Activated CD4-positive, alpha-beta memory T cell treated with anti-CD3 and anti-CD28 coated beads for 36 hours (primary cell): Measurements from ENCODE around the gene SMYD5. TPM values are rescaled to one million over a fixed set of nuclear protein-coding genes. Genes with fewer than 3 reads are reported as not detected.

ENCODE experiments used
- CTCF ChIA-PET: fragments of 350-600 bp; sonication (Branson Sonifier 250); formaldehyde crosslinking; loops from one replicate; lab custom pipeline; 2021; ENCODE audit warnings: antibody characterized with exemption, inconsistent platforms; lab: Charles Lee
- POLR2A ChIA-PET: fragments of 350-600 bp; sonication (Branson Sonifier 250); formaldehyde crosslinking; loops from one replicate; lab custom pipeline; 2021; ENCODE audit warnings: antibody characterized with exemption; lab: Charles Lee
- DNase-seq: peaks from one replicate; pipeline ENCODE4 v3.0.0-alpha.2; 2020
- H3K27ac Mint-ChIP-seq: one replicate; pipeline ENCODE4 v1.8.0; 2021; ENCODE audit warnings: mixed read lengths
- H3K27me3 Mint-ChIP-seq: one replicate; pipeline ENCODE4 v1.8.0; 2021; ENCODE audit warnings: mixed read lengths
- H3K36me3 Mint-ChIP-seq: one replicate; pipeline ENCODE4 v1.8.0; 2021; ENCODE audit warnings: mixed read lengths
- H3K4me1 Mint-ChIP-seq: one replicate; pipeline ENCODE4 v1.8.0; 2021; ENCODE audit warnings: low read depth, mixed read lengths
- H3K4me3 Mint-ChIP-seq: one replicate; pipeline ENCODE4 v1.8.0; 2021; ENCODE audit warnings: mild to moderate bottlenecking, mixed read lengths
- H3K9me3 Mint-ChIP-seq: one replicate; pipeline ENCODE4 v1.8.0; 2021; ENCODE audit warnings: mixed read lengths
- intact Hi-C: fragments of 100-400 bp; cut with micrococcal nuclease; formaldehyde crosslinking; loops from one replicate; pipeline ENCODE4 v1.15.1; 2023
- total RNA-seq, 2 experiments: library from RNA; stranded (reverse); gene quantifications; one replicate each; pipeline ENCODE4 v1.2.3, GENCODE V29; 2021

The SMYD5 gene
- total RNA-seq, 2 experiments from 2014 or later, result 40.0 to 42.0 TPM

DNA sequence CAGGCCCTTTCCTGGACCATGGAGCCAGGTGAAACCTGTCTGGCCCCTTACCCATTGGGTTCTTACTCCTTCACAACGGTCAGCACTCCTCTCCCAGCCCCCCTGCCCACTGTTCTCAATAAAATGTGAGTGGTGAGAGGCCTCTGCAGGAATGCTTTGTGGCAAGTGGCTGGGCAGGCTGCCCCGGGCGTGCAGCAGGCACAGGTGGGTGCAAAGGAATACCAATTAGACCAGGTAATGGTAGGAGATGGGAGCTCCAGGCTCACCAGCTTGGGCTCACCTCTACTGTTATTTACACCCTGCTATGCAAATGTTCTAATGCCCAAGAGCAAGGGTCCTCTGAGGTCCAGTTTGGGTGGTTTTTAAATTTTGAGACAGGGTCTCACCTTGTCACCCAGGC lies 13.0 kb downstream of the SMYD5 start:
- CTCF ChIA-PET, result interaction anchor here (0.8 kb wide), 1 partner anchor 14 kb away, joined by 3 read pairs; no protein-coding TSS in a partner anchor
- peaks cover 9% of the 10 kb centered on the region for H3K36me3 Mint-ChIP-seq

DNA sequence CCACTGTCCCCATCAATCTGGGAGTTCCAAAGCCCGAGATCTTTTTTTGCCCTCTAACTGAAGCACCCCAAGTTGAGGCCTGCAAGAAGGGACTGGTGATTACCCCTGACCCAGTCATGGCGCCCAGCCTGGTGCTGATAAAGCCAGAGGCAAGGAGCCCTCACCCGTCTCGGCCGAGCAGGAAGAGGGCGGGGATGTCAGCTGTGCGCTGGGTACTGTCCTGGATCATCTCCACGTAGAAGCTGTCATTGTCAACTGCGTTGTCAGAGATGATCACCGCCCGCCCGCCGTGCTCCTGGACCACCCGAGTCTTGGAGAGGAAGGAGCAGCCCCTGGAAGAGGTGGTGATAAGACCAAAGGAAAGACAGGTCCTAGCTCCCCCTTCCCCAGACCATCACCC lies 14.6 kb downstream of the SMYD5 start:
- intact Hi-C loops, result no loop called here

More for the DNA sequence above, 13.0 kb downstream of the SMYD5 start:
- H3K27me3 Mint-ChIP-seq, result no peaks in the 10 kb centered on the region
- DNase-seq, result no peak
- H3K27ac Mint-ChIP-seq, result no peak overlapping the region
- no peaks in the 10 kb centered on the region for H3K9me3 Mint-ChIP-seq
- POLR2A ChIA-PET, result interaction anchor here (0.8 kb wide), 1 partner anchor 32 kb away, joined by 3 read pairs; no protein-coding TSS in a partner anchor
- intact Hi-C loops, result no loop called here
- no peaks in the 10 kb centered on the region for H3K4me1 Mint-ChIP-seq
- no peak overlapping the region for H3K4me3 Mint-ChIP-seq

GRCh38 chr2:73232403-73233153 lies 18.5 kb downstream of the SMYD5 start:
- ChIA-PET POLR2A (interaction anchor here (1.0 to 3.4 kb wide), 7 partner anchors 16 to 153 kb away, joined by 3 to 32 read pairs (median 6); partner anchors contain the start of genes ALMS1 and EGR4), CTCF (interaction anchor here (1.4 to 10.2 kb wide), 4 partner anchors 18 to 58 kb away, joined by 4 to 70 read pairs (median 20); partner anchors contain the start of genes EGR4 and SMYD5)
- peak; percentile 54 for DNase-seq
- H3K4me3 Mint-ChIP-seq, result peak overlapping the region; percentile 87
- intact Hi-C loops, result loop anchor here (1.0 to 10.0 kb wide), 4 partner anchors 18 to 1222 kb away; partner anchors contain the start of genes ALMS1, INO80B, SFXN5 and SMYD5
- peaks cover 25% of the 10 kb centered on the region for H3K4me1 Mint-ChIP-seq
- H3K27me3 Mint-ChIP-seq, result peaks cover 1% of the 10 kb centered on the region
- H3K36me3 Mint-ChIP-seq, result peaks cover 18% of the 10 kb centered on the region
- no peak overlapping the region for H3K27ac Mint-ChIP-seq
- H3K9me3 Mint-ChIP-seq, result no peaks in the 10 kb centered on the region

More for the DNA sequence above, 14.6 kb downstream of the SMYD5 start:
- no peak for DNase-seq
- CTCF ChIA-PET, result interaction anchor here (4.0 kb wide), 1 partner anchor 16 kb away, joined by 26 read pairs; no protein-coding TSS in a partner anchor
- POLR2A ChIA-PET, result no interaction called here
- peaks cover 6% of the 10 kb centered on the region for H3K4me1 Mint-ChIP-seq
- H3K27ac Mint-ChIP-seq, result no peak overlapping the region
- peaks cover 1% of the 10 kb centered on the region for H3K27me3 Mint-ChIP-seq
- no peak overlapping the region for H3K4me3 Mint-ChIP-seq
- no peaks in the 10 kb centered on the region for H3K9me3 Mint-ChIP-seq
- H3K36me3 Mint-ChIP-seq, result peaks cover 5% of the 10 kb centered on the region

GRCh38 chr2:73233154-73233931 lies 19.3 kb downstream of the SMYD5 start, which contains the start of gene PRADC1:
Gene PRADC1 (minus strand): TSS chr2:73233239. CDS start chr2:73233160, 79 bp downstream.
- Mint-ChIP-seq H3K9me3 (no peaks in the 10 kb centered on the region), H3K36me3 (peaks cover 19% of the 10 kb centered on the region), H3K4me1 (peaks cover 29% of the 10 kb centered on the region), H3K27me3 (peaks cover 1% of the 10 kb centered on the region), H3K4me3 (peak within 1 kb of the TSS; percentile 87), H3K27ac (peak within 1 kb of the TSS; percentile 80)
- ChIA-PET POLR2A (interaction anchor here (1.0 to 3.4 kb wide), 11 partner anchors 8 to 152 kb away, joined by 3 to 32 read pairs (median 4); partner anchors contain the start of genes ALMS1 and EGR4), CTCF (interaction anchor here (1.4 to 10.2 kb wide), 4 partner anchors 18 to 58 kb away, joined by 4 to 70 read pairs (median 20); partner anchors contain the start of genes EGR4 and SMYD5)
- peak; percentile 97 for DNase-seq
- intact Hi-C loops, result loop anchor here (1.0 to 10.0 kb wide), 4 partner anchors 19 to 1221 kb away; partner anchors contain the start of genes ALMS1, INO80B, SFXN5 and SMYD5

- Mint-ChIP-seq H3K27me3 (peaks cover 1% of the 10 kb centered on the region), H3K27ac (peak within 1 kb of the TSS; percentile 80), H3K4me3 (peak within 1 kb of the TSS; percentile 87), H3K36me3 (peaks cover 19% of the 10 kb centered on the region), H3K9me3 (no peaks in the 10 kb centered on the region), H3K4me1 (peaks cover 37% of the 10 kb centered on the region)
- CTCF ChIA-PET, result interaction anchor here (0.7 to 10.2 kb wide), 3 partner anchors 21 to 57 kb away, joined by 3 to 70 read pairs (median 33); partner anchors contain the start of genes EGR4 and SMYD5
- POLR2A ChIA-PET, result interaction anchor here (0.7 to 3.4 kb wide), 13 partner anchors 9 to 964 kb away, joined by 3 to 32 read pairs (median 4); partner anchors contain the start of genes ALMS1, EGR4, MTHFD2 and TPRKB
- intact Hi-C loops, result loop anchor here (1.0 to 10.0 kb wide), 7 partner anchors 20 to 1221 kb away; partner anchors contain the start of genes ALMS1, EGR4, INO80B and SFXN5
- peak; percentile 91 for DNase-seq
Measured at GRCh38 chr2:73233932-73234832, 20.1 kb downstream of the SMYD5 start, which contains the start of gene CCT7. Gene CCT7 (plus strand): TSS chr2:73234308. CDS start chr2:73234379, 71 bp downstream.

GRCh38 chr2:73235315-73236028 lies 21.4 kb downstream of the SMYD5 start:
- H3K4me1 Mint-ChIP-seq, result peaks cover 44% of the 10 kb centered on the region
- H3K27ac Mint-ChIP-seq, result peak overlapping the region; percentile 80
- intact Hi-C loops, result loop anchor here (1.0 to 10.0 kb wide), 2 partner anchors 55 to 1219 kb away; partner anchors contain the start of genes INO80B and WBP1

DNA sequence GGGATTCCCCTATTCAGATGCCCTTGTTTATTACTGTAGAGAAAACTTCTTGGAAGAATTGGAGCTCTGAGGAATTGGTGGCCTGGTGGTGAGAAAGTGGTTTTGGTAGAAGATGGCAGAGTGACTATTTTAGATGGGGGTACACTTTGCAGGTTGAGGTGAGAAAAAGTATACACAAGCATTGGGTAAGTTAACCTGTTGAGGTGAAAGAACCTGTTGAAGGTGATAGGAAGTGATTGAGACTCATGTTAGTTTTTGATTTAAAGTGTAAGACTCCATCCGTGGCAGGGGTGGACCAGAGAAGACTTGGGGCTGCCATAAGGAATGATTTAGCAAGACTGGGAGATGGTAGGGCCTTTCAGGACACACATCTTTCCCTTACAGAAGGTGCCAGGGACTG lies 23.1 kb downstream of the SMYD5 start:
- intact Hi-C loops, result loop anchor here (10.0 kb wide), 1 partner anchor 1218 kb away; the partner anchor contains the start of genes INO80B and WBP1
- H3K4me3 Mint-ChIP-seq, result peak overlapping the region; percentile 2
- ChIA-PET POLR2A (interaction anchor here (0.7 kb wide), 1 partner anchor 941 kb away, joined by 3 read pairs; the partner anchor contains the start of gene MOB1A), CTCF (interaction anchor here (2.0 to 10.2 kb wide), 2 partner anchors 24 to 54 kb away, joined by 10 to 70 read pairs; partner anchors contain the start of gene EGR4)
- H3K9me3 Mint-ChIP-seq, result no peaks in the 10 kb centered on the region
- peak overlapping the region; percentile 28 for H3K27ac Mint-ChIP-seq
- H3K4me1 Mint-ChIP-seq, result peaks cover 44% of the 10 kb centered on the region
- H3K36me3 Mint-ChIP-seq, result peaks cover 30% of the 10 kb centered on the region
- no peak for DNase-seq
- peaks cover 1% of the 10 kb centered on the region for H3K27me3 Mint-ChIP-seq

More at GRCh38 chr2:73235315-73236028, 21.4 kb downstream of the SMYD5 start:
- DNase-seq, result peak; percentile 23
- peaks cover 25% of the 10 kb centered on the region for H3K36me3 Mint-ChIP-seq
- H3K27me3 Mint-ChIP-seq, result peaks cover 1% of the 10 kb centered on the region
- H3K4me3 Mint-ChIP-seq, result peak overlapping the region; percentile 87
- ChIA-PET POLR2A (interaction anchor here (0.6 to 3.4 kb wide), 5 partner anchors 9 to 150 kb away, joined by 3 to 32 read pairs (median 14); partner anchors contain the start of gene ALMS1), CTCF (interaction anchor here (0.6 to 10.2 kb wide), 7 partner anchors 21 to 636 kb away, joined by 3 to 70 read pairs (median 4); partner anchors contain the start of genes EGR4 and SMYD5)
- no peaks in the 10 kb centered on the region for H3K9me3 Mint-ChIP-seq

GRCh38 chr2:73238149-73238548 lies 24.1 kb downstream of the SMYD5 start:
- Mint-ChIP-seq H3K9me3 (no peaks in the 10 kb centered on the region), H3K36me3 (peaks cover 34% of the 10 kb centered on the region), H3K27me3 (peaks cover 1% of the 10 kb centered on the region), H3K4me1 (peaks cover 42% of the 10 kb centered on the region), H3K27ac (peak overlapping the region; percentile 14), H3K4me3 (no peak overlapping the region)
- CTCF ChIA-PET, result interaction anchor here (2.0 to 10.2 kb wide), 2 partner anchors 25 to 53 kb away, joined by 10 to 70 read pairs; partner anchors contain the start of gene EGR4
- POLR2A ChIA-PET, result no interaction called here
- no peak for DNase-seq
- intact Hi-C loops, result loop anchor here (10.0 kb wide), 1 partner anchor 1217 kb away; the partner anchor contains the start of genes INO80B and WBP1

- Mint-ChIP-seq H3K27me3 (no peaks in the 10 kb centered on the region), H3K9me3 (no peaks in the 10 kb centered on the region), H3K27ac (peak overlapping the region; percentile 25), H3K4me3 (no peak overlapping the region), H3K4me1 (peaks cover 43% of the 10 kb centered on the region), H3K36me3 (peaks cover 40% of the 10 kb centered on the region)
- DNase-seq, result no peak
- intact Hi-C loops, result loop anchor here (10.0 kb wide), 1 partner anchor 1216 kb away; the partner anchor contains the start of genes INO80B and WBP1
- CTCF ChIA-PET, result interaction anchor here (1.8 to 10.2 kb wide), 2 partner anchors 27 to 52 kb away, joined by 4 to 70 read pairs; partner anchors contain the start of gene EGR4
- POLR2A ChIA-PET, result no interaction called here
Measured at GRCh38 chr2:73238976-73239375, 24.9 kb downstream of the SMYD5 start.
